ENCODE results near the gene WNK4.

Gene WNK4

DNA sequence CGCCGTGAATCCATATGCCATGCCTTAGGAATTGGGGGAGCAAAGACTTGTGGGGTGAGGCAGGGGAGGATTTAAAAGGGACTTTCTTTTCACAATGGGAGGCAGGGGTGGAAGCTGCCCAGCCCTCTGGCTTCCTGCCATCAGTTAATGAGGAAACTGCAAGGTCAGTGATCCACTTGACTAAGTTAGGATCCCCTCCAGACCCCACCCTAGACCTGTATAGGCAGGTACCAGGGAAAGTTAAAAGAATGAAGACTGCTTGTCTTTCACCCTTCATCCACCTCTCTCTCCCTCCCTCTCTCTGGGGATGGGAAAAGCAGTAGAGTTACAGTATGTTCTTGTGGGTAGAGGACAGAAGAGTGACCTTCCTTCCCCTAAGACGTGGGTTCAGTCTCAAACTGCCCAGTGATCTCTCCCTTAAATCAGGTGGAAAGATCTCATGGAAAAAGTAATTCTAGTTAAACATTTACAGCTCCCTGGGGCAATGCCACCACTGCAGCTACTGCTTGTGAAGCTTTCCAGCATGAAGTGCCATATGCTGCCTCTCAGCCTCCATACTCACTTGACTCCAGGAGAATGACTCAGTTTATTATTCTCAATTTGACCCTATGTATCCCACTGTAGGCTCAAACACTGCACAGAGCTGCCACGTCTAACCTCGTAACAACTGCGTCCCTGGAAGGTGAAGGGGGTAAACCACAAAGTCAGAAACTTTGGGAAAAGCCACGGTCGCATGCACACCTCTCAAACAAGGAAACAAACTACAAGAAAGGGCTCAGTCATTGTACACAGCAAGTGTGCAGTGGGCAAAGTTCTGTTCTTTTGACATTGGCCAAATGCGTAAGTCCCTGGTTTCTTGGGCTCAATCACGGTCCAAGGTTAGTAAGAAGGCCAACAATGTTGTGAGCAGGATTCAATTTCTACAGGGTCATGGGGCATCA is 16.9 kb downstream of the WNK4 start:
- no peak for DNase-seq

DNA sequence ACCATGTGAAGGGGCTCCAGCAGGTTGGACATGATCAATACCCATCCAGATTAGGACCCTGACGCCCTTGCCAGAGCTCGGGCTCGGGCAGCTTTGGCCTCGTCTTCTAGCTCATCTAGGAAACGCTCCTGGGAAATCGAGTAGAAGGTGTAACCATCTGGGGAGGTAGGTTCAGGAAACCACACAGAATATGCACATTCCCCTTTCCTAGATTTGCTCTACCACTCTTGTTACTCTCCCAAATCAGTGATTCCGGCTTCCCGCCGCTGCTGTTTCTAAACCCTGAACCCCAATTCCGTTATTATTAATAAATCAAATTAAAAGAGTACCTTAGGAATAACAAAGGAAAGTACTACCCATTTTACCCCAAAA is 17.6 kb downstream of the WNK4 start:
- no peak for DNase-seq

DNA sequence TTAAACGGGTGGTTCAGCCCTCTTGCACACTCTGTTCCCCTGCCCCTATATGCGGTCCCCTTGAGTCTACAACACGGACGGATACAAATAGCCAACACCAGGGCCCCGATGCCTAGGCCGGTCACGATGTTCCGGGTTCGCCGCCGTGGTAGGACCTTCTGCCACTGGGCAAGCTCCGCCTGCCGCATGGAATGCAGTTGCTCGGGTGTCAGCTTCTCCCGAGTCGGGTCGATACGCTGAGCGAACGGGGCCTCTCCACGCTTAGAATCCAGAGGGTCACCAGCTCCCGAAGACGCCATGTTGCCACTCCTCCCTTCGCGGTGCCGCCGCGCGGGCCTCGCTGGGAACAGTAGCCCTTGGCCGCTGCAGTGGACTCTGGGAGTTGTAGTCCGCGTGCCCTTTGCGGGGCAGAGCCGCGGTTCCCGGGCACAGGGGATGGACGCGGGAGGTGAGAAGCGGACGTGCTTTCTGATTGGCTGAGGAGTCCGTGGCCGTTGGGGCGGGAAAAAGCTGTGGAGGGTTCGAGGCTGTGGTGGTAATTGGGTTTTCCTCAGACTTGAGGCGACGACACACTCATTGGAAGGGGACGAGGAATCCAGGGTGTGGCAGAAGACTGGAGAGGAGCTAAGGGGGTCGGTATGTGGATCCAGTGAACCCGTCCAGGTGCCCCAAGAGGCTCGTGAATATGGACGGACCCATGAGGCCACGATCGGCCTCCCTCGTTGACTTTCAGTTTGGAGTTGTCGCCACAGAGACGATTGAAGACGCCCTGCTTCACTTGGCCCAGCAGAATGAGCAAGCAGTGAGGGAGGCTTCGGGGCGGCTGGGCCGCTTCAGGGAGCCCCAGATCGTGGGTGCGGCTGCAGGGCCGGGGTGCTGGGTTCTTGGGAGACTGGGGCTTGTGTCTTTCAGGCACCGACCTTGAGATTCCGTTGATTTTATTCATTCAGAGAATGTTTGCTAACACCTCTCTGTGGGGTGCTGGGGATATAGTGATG is 18.3 kb downstream of the WNK4 start, which contains the start of the genes CNTD1 and COA3:
TSS of gene CNTD1 (plus strand) at position 479 of the 998 bp plus-strand sequence. CDS start at position 686, 207 bp downstream.
TSS of gene COA3 (minus strand) at position 322 of the 998 bp plus-strand sequence. CDS start at position 299, 23 bp downstream.
- peak; percentile 72 to 85 for DNase-seq

DNA sequence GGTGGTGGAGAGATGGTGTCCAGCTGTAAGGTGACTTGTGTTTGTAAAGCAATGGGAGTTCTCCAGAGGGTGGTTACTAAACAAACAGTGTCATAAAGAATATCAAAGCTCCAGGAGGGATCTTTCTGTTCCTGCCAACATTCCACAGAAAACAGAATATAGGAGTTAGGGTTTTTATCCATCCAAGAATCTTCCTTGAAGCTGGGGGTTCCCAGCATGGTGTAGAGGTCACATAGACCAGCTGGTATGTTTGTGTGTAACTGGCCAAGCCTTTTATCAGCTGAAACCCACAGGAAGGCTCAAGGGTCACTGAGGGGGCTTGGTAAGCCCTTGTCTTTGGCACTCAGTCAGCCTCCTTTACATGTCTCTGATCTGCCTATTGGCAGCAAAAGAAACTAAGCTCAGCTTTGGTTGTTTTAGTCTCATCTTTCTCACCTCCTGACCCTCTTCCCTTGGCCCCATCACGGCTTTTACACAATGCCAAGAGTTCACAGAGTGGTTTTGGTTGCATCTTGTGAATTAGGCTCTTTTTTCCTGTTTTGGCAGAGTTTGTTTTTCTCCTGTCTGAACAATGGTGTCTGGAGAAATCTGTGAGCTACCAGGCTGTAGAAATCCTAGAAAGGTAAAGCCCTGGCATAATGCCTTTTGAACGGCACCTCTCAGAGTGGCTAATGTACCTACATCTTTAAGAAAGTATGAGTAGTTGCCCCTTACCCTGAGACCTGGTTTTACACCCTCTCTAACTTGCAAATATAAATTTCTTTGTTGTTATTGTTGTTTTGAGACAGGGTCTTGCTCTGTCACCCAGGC is 22.9 kb downstream of the WNK4 start:
- no peak for DNase-seq

DNA sequence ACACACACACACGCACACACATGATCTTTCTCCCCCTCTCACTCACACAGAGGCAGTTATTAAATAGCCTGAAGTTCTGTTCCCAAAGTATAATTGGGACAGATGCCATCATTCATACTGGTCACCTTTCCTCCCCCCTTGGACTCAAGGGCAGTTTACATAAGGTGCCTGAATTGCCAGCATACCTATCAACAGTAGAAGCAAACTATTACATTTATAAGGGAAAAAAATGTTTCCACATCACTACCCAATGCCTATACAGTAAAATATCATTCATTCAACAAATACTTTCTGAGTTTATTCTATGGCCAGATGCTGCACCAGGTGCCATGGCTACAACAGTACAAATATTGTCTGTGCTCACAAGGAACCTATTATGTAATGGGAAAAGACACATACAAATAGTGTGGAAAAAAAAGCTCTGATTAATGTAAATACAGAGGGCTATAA is 24.5 kb downstream of the WNK4 start:
- DNase-seq = no peak

DNA sequence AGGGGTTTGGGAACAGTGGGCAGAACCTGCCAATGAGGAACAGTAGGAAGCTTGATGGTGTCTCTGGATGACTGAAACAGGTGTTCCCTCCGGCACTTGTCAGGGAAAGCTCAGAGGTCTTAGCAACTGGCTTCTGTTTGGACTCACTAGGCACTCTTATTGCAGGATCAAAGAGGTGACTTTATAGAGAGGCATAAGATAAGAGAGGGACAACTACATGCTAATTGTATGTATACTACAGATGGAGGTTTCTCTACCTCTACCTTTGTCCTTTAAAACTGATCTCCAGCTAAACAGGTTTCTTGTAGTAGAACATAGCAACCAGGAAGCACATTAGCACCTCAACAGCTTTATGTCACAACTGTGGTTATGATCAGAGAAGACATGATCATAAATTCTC is 25.8 kb downstream of the WNK4 start:
- DNase-seq = no peak

DNA sequence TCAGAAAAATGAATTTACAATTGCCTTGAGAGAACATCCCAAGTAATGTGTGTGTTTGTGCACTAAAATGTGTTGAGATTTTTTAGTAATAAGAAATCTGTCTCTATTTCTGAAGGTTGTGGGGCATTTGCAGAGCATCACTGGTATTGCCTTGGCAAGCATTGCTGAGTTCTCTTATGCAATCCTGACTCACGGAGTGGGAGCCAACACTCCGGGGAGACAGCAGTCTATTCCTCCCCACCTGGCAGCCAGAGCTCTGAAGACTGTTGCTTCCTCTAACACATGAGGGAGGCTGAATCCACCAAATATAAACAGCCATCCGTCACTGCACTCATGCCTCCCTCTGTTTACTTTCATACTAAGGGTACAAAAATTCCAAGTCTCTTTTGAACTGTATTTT is 28.8 kb downstream of the WNK4 start:
- no peak for DNase-seq

DNA sequence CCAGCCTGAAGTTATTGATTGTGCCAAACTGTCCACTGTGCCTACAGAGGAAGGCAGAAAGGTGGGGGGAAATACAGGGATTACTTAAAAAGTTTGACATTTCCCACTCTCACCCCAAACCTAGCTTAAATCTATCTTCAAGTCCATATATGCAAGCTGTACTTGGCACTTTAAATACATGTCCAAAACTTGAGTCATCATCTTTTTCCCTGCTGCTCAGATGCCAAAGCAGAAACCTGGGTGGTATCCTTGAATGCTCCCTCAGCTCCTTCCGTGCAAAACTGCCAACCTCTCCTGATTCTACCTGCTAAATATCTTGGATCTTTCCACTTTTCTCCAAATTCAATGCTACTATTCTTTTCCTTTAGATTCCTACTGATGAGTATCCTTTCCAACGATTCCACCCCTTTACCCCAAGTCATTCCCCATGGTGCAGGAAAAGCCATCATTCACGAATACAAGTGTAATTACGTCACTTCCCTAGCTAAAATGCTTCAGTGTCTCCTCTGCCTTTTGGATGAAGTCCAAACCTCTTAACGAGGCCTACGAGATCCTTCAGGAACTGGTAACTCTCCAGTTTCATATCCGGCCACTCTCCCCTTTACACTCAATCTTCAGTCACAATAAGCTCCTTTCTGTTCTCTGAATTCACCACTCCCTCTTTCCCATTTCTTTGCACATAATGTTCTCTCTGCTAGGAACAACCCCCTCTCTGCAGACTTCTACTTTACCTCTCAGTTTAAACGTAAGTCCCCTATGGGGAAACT is 34.4 kb downstream of the WNK4 start:
- DNase-seq = no peak

DNA sequence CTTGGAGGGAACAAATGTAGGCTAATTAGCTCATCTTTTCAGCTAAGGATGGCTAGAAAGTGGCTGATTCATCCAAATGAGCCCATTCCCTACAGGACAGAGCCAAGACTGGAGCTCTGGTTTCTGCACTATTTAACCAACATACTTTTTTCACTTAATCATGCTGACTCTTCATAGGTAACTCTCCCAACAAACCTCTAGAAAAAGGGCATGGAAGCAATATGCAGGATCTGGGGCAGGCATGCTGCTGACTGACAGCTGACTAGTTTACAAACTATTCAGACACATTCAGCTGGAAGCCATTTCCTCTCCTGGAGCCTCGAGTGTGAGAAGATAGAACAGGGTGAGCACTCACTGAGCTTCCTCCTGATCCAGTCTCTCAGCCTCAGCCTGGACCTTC is 37.5 kb downstream of the WNK4 start:
- no peak for DNase-seq

DNA sequence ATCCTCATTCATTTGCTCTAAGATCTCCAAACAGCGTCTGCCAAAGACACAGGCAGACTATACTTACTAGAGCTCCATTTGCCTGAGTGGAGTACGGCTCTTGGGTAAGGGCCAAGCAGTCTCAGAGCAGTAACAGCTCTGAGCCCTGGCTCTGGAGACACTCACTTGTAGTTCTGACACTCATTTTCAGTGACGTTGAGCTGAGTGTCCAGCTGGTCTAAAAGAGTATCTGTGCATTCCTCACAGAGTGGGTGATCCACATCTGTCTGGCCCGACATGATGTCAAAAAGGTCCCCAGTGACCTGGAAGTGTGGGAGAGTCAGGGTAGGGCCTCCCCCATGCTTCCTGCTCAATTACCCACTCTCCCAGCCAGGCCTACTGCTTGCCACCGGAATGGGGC is 38.0 kb downstream of the WNK4 start:
- DNase-seq = no peak

DNA sequence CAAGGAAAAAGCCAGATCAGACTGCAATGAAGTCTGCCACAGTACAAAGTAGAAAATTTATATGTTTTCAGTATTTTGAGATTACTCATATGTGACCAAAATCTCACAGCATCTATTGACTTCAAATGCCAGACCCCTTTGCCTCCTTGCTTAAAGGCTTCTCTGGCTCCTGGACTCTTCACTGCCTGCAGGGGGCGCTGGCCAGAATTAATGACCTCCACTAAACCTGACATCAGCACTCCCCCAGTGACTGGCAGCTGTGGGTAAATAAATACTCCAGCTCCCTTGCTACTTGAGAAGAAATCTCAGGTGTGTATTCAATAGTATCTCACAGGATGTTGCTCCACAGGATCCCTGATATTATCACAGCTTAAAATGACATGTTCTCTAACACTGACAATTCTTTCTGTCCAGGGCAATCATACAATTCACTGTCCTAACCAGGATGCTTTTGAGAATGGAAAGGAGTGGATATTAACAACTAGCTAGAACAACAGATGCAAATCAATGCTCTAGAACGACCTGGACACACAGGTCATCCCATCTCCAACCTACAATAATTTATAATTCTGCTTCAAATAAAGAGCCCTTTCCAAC is 39.6 kb downstream of the WNK4 start:
- peak; percentile 6 to 25 for DNase-seq

DNA sequence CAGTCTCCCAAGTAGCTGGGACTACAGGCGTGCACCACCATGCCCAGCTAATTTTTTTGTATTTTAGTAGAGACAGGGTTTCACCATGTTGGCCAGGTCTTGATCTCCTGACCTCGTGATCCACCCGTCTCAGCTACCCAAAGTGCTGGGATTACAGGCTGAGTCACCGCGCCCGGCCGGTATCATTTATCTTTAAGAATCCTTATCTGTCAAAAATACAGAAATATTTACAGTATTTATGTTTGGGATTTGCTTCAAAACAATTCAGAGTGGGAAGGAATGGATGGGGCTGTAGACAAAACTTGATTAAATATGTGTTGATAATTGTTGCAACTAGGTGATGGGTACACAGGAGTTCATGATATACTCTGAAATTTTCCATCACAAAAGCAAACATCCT is 40.8 kb downstream of the WNK4 start:
- DNase-seq = no peak

DNA sequence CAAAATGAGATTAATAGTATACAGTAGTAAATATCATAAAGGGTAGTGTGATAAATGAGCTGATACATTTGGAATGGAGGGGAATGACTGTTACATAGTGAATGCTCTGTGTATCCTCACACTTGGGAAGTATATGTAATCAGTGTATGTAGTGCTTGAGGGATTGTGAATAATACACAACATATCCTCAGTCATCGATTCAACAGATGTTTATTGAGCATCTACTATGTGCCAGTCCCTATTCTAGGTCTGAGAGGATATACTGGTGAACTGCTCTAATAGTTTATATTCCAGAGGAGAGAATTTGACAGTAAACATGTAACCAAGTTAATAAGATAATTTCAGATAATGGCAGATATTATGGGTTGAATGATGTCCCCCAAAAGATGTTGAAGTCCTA is 47.1 kb downstream of the WNK4 start:
- DNase-seq = no peak

DNA sequence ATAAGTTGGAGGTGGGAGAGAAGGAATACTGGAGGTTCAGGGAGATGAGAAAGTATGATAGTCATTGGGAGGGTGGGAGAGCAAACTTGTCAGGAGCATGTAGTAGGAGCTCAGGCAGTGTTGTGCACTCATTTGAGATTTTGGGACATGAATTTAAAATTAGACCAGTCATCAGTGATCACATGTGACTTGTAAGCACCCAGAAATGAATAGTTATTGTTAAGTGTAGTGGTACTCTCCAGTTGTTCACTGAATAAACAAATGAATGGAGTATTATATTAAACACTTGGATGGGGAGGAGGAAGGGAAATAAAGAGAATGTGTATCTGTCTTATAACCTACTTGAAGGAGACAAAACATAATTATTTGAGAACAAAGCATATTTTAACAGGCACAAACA is 50.6 kb downstream of the WNK4 start:
- no peak for DNase-seq

DNA sequence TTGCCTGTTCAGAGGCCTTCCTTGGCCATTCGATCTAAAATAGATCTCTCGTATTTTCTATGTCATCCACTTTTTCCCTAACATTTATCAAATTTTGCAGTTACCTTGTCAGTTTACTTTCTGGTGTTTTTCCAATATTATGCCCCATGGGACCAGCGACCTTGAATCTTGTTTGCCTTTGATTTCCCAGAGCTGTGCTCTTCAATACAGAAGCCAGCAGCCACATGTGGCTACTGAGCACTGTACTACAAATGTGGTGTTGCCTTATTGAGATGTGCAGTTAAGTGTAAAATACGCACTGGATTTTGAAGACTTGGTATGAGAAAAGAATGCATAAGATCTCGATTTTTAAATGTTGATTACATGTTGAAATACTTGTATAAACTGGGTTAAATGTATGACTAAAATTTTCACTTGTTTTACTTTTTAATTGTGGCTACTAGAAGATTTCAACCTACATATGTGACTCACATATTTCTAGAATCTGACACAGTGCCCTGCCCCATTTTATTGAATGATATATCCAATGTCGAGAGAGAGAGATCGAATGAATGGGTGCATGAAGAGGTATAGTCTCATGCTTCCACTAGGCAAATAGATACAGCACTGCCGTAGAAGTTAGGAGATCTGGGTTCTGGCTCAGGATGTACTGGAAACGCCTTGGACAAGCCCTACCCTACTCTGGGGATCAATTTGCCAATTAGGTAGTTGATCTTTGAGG is 52.0 kb downstream of the WNK4 start:
- DNase-seq = no peak

DNA sequence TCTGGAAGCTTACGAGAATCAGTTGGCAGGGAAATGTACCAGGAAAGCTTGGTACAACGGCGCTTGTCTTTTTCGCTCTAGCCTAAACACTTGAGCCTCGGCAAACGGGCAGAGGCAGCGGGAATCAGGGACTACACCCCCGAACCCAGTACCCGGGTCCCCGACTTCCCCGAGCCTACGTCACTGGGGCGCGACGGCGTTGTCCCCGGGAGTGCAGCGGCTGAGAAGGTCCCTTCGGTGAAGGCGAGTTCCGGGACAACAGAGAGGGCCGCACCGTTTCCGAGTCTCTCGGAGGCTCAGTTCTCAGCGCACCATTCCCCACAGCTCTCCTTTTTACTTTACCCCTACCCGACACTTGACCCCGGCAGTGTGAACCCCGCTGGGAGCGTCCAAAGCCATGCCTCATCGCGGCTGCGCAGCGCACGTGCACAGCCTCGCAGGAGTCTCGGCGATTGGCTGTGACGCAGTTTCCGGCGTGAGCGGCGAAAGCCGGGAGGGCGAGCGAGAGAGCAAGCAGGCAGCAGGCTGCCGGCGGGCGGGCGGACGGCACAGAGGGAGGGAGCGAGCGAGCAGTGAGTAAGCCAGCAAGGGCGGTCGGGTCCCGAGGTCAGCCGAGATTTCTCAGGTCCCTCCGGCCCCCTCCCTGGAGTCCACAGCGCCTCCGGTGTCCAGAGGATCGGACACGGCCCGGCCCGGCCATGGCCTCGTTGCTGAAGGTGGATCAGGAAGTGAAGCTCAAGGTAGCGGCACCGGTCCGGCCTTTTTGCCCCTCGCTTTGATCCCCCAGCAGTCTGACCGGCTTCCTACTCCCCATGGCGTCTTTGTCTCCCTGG is 52.7 kb downstream of the WNK4 start, which contains the start of gene PSME3:
TSS of gene PSME3 (plus strand) at position 464 of the 833 bp plus-strand sequence. CDS start at position 699, 235 bp downstream.
- peak; percentile 77 to 86 for DNase-seq

DNA sequence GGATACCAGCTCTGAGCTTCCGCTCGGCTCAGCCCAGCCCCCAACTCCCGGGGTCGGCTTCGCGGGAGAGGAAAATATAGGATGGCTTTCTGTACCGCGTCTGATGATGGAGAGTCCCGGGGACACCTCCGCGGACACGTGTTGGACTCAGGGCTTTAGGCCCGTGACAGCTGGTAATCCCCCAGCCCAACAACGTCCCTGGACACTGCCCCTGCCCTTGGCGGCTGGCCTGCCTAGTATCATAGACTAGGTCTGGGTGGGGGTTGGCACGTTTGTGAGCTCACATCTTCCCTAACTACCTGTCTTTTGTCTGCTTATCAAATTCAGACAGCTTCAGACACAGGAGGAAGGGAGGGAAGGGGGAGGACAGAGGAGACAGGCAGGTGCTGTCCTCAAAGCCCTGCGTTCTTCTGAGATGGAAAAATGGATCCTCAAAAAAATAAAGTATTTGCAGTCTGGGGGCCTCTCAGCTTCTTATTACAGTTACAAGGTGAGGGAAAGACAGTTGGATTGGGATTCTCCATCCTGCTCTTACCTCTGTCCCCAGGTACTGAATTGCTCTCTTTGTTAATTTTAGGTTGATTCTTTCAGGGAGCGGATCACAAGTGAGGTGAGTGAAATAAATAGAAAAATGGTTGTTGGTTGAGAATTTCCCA is 53.5 kb downstream of the WNK4 start:
- no peak for DNase-seq

DNA sequence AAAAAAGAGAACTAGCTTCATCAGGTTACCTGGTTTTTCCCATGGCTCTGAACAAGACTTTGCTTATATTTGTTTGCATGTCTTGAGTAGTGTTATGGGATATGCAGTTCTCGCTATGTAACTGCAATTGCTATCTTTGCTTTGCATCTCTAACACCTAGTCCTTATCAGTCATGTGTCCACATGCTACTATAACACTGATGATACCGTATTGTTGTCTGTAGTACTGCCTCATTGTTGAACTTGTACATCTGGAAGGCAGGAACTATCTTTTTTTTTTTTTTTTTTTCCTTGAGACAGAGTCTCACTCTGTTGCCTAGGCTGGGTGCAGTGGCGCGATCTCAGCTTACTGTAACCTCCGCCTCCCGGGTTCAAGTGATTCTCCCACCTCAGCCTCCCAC is 55.3 kb downstream of the WNK4 start:
- no peak for DNase-seq
